ENCODE data around the gene TIMM44.
"Not testable (repeated sequence)": the region's sequence is repeated elsewhere in the genome, so short reads cannot be mapped to it uniquely, and the experiment has no call there.

TIMM44 gene

GRCh38 chr19:7944177-7944761, 803 bp upstream of the TIMM44 start:
- peak; percentile 83 for DNase-seq (ENCODE audit: low read depth)

DNA sequence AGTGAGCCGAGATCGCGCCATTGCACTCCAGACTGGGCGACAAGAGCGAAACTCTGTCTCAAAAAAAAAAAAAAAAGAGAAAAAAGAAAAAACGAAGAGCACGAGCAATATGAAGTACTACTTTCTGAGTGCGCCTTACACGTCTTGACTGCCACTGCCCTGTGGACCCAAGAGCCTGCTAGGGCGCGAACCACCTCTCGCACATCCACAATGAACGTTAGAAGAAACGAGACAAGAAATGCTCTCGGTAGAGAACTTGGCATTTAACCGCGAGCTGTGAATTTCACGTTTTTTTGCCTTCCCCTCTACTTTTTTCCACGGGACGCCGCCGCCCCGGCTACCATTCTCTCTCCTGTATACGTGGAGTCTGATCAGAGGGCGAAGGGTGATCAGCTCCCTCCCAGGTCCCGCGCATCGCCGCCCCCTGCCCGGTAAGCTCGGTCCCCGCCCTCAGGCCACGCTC, 454 bp downstream of the TIMM44 start:
- DNase-seq (ENCODE audit: low read depth): no peak

DNA sequence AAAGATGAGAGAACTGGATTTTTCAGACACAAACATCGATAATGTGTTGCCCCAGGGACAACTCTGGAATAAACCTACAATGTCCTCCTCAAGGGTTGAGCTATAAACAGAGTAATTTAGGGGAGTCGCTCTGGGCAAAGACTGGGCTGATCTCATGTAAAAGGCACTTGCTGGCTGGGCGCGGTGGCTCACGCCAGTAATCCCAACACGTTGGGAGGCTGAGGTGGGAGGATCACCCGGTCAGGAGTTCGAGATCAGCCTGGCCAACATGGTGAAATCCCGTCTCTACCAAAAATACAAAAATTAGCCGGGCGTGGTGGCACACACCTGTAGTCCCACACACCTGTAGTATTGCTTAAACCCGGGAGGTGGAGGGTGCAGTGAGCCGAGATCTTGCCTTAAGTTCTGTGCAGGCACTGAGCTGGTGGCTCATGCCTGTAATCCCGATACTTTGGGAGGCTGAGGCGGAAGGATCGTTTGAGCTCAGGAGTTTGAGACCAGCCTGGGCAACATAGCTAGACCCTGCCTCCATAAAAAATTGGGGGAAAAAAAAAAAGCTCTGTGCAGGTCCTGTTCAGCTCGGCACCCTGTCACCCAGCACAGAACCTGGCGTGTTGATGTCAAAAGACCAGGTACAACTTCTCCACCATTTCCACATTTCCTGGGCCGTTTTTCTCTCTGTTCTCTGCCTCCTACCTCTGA, 1.4 kb downstream of the TIMM44 start:
- no peak for DNase-seq (ENCODE audit: low read depth)

DNA sequence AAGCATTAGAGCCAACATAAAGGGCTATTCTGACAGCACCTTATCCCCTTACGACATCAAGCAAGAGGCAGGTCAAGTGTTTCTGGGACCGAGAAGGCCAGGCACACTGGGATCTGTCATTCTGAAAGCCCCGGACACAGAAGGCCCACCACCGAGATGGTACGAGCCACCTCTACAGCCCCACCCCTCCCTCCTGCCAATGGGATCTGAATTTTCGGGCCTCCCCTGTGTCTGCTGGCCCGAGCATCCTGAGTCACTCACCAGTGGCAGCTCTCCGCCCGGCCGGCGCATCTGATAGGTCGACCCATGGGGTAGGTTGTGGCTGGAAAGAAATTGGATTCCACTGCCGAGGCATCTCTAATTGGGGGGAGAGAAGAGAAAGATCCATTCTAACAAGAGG, 2.6 kb downstream of the TIMM44 start:
- no peak for DNase-seq (ENCODE audit: low read depth)

- DNase-seq (ENCODE audit: low read depth): no peak
Measured at GRCh38 chr19:7934766-7935165, 8.7 kb downstream of the TIMM44 start.

- no peak for DNase-seq (ENCODE audit: low read depth)
Measured at GRCh38 chr19:7933828-7934725, 9.4 kb downstream of the TIMM44 start.

DNA sequence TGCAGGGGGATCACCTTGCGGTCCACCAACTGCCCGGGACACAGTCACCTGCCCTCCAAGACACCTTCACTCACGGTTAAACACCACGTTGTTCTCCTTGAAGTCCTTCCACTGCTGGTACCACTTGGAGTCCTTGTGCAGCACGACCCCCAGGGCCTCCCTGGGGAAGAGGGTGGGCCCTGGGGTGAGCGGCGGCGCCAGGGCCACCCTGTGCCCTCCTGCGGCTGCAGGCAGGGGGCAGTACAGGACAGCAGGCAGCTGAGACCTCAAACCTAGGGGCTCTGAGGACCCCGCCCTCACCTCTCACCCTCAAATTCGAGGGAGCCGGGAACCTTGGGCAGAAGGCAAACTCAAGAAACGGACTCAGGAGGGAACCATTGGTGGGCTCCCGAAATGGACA, 10.1 kb downstream of the TIMM44 start:
- no peak for DNase-seq (ENCODE audit: low read depth)

GRCh38 chr19:7932930-7933300, 10.6 kb downstream of the TIMM44 start:
- DNase-seq (ENCODE audit: low read depth): no peak

GRCh38 chr19:7932276-7932929, 11.1 kb downstream of the TIMM44 start:
- no peak for DNase-seq (ENCODE audit: low read depth)

DNA sequence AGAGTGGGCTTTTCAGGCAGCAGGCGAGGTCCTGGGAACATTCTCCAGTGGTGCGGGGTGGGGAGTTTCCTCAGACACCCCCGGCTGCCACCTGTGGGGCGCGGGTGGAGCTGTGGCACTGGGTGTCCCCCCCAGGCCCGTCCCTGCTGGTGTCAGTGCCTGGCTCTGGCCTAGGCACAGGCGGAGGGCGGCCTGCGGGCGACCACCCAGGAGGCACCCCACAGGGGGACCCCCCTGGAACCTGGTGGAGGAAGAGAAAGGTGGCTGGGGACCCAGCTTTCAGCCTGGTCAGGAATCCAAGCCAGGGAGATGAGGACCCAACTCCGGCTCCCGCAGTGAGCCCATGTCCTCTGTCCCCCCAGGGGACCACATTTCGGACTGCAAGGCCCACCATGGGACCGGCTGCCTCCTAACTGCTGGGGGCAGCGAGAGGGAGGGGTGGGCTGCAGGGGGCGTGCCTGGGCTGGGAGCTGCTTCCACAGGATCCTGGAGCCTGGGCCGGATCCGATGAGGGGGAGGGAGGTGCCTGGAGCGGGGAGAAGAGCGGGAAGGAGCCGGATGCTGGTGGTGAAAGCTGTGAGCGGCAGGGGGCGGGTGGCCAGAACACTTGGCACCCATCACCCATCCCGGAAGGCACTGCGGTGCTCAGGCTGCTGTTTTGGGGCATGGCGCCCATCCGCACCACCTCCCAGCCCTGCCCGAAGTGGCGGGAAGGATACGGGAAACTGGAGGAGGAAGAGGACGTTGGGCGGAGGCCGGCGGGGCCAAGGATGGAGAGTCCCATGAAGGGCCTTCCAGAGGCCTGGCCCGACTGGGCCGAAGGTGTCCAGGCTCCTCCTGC, 12.0 kb downstream of the TIMM44 start:
- DNase-seq (ENCODE audit: low read depth): no peak

DNA sequence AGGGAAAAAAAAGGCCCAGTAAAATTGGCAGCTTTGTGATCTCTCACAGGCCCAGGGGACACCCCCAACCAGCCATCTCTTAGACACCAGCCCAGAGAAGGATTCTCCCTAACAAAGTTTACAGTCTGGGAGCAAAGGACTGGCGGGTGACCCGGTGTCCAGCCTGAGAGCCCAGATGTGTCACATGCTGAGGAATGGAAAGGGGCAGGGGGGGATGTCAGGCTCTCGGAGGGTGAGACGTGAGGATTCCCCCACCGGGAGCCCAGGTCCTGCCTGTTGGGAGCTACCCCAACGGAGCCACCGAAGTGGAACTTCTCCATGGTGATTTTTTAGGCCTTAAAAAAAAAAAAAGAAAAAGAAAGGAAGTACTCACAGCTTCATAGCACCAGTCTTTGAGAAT, 12.7 kb downstream of the TIMM44 start:
- no peak for DNase-seq (ENCODE audit: low read depth)

GRCh38 chr19:7930030-7930429, 13.4 kb downstream of the TIMM44 start:
- not testable (repeated sequence) for DNase-seq (ENCODE audit: low read depth)

DNA sequence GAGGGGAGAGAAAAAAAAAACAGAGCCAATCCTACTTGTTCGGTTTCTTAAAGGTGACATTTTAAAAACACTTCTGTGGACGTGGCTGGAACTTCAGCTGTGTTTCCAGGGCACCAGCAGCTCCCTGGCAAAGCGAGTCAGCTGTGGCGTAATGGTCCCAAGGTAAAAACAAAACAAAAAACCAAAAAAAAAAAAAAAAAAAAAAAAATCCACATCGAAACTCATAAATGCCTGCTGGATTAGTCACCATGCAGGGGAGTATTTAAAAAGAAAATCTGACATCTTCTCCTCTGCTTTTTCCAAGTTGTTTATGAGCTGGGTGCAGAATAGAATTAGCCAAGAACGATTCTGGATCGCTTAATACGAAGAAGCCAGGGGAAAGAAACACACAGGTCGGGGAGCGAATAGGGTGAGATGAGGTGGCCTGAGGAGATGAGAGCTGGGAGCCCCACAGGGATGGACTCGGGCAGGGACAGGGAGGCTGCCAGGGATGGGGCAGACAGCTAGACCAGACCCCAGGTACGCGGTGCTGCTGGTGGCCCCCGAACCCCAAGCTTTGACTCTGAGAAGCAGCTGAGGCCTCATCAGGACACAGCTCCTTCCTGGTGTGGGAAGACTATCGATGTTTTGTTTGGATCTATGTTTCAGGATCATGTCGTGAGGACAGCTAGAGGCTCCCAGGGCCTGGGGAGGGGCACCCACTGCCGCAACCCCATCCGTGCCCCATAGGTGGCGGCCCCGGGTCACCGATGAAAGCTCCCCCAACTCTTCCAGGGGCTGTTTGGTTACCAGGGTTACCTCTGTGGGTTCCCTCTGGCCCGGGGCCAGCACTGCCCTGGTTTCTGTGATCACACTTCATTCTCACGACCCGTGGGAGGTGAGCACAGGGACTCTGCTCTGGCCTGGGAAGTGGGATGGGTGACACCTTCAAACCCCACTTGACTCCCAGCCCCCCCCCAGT, 14.4 kb downstream of the TIMM44 start:
- DNase-seq (ENCODE audit: low read depth): peak; percentile 64

DNA sequence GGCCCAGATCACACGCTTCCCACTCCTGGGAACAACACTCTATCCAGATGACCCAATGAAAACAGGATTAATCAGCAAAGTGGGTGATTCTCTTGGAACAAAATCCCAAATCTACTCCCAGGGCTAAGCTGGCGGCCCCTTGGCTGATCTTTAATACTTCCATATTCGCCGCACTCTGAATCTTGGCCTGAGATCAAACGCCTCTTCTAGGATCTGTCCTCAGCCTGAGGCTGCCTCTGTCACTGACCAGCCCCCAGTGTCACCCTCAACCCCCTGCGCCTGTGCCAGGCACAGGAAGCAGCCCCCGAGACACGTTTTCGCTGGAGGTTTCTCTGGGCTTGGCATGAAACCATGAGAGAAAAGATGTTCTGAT, 15.1 kb downstream of the TIMM44 start:
- no peak for DNase-seq (ENCODE audit: low read depth)

- DNase-seq (ENCODE audit: low read depth): no peak
Measured at GRCh38 chr19:7927605-7928333, 15.7 kb downstream of the TIMM44 start.

DNA sequence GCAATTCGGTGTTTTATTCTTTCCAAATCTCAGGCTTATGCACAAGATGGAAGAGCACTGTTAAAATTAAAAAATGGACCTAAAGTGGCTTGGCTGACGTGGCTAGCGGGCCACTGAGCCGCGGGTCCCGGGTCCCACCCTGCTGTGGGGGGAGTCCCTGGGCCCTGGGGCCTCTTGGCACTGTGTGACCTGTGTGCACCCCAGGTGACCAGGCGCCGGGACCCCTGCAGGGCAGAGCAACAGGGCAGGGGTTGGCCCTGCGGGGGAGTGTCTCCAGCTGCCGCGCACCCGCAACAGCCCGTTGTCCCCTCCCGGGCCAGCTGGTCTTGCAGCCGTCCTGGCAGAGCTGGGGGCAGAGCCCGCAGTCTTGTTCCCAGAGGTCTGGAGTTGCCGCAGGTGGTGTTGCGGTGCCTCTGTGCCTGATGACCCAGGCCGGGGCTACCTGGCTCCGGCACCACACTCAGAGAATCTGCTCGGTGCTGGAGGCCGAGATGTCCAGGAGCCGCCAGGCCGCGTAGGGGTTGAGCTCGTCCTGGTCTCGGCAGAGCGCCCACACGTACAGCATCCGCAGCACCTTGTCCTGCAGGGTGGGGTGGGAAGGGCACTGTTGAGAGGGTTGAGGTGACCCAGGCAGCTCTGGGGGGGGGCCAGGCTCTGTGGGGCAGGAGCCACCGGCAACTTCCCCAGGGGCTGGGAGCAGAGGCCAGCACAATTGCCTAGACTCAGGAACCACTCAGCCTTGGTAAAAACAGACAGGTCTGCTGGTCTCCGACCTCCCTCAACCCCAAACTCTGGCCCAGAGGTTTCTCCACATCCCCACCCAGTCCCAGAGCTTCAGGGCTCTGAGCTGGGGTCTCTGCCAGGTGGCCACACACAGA, 16.5 kb downstream of the TIMM44 start:
- DNase-seq (ENCODE audit: low read depth): no peak

DNA sequence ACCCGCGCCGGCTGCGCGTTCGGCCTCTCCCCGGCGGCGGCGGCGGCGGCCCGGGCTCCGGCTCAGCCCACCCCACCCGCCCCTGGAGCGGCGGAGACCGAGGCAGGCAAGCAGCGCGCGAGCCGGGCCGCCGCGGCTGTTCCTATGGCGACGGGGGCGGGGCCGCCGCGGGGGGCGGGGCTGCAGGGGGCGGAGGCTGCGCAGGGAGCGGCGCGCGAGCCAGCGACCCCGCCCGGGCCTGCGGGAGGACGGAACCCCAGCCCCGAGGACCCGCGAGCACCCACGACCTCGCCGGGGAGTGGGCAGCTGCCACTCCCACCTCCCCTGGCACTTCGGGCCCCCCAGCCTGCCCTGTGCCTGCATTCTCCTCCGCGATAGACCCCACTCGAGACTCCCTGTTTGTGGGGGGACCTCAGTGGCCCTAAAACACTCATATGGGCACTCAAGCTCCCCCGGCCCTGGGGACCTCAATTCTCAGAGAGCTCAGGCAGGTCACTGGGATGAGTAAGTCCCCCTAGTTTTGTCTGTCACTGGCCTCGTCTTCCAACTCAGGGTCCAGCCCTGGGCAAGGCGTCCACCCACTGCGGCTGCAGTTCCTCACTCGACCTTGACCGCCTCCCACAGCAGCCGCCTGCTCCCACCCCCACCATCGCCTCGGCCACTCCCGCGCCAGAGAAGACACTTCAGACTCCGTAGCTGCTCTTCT, 17.3 kb downstream of the TIMM44 start, which contains the start of gene CTXN1:
Gene CTXN1, minus strand, starts transcription at position 115 of the 706 bp plus-strand sequence. CDS start 597 bp downstream, outside the sequence.
- no peak for DNase-seq (ENCODE audit: low read depth)
